Brain microvascular endothelial cell (primary cell): ENCODE results near the gene DIAPH3.

Experiments
- DNase-seq: peaks from one replicate; pipeline ENCODE4 v3.0.0-alpha.2; 2020
- H3K27ac ChIP-seq: fragments of 250-450 bp; sonication (Bioruptor Pico); 2 replicates; pipeline ENCODE4 v1.5.1; 2020; ENCODE audit warnings: mild to moderate bottlenecking, moderate library complexity
- H3K27me3 ChIP-seq: fragments of 250-450 bp; sonication (Bioruptor Pico); replicated peaks from 2 replicates; pipeline ENCODE4 v1.5.1; 2020; ENCODE audit warnings: mild to moderate bottlenecking
- H3K36me3 ChIP-seq: fragments of 250-450 bp; sonication (Bioruptor Pico); replicated peaks from 2 replicates; pipeline ENCODE4 v1.5.1; 2020; ENCODE audit warnings: mild to moderate bottlenecking
- H3K4me3 ChIP-seq: 2 replicates; pipeline ENCODE4 v1.5.1; 2011; ENCODE audit warnings: low read depth, mild to moderate bottlenecking, control low read depth, low read length, moderate library complexity
- in situ Hi-C: cut with HindIII; loops from 2 replicates; pipeline ENCODE4 v1.10.0; 2017; ENCODE audit warnings: low sequenced_read_pairs, low pct_ligation_motif_present
- TF ChIP-seq, protein P1 (sequence below): IDR thresholded peaks from 2 replicates; pipeline ENCODE4 v1.5.1; 2011; ENCODE audit warnings: low read depth, mild to moderate bottlenecking, moderate library complexity, low read length, control low read depth, inconsistent platforms; ENCODE audit errors: missing control alignments

DIAPH3 gene

DNA sequence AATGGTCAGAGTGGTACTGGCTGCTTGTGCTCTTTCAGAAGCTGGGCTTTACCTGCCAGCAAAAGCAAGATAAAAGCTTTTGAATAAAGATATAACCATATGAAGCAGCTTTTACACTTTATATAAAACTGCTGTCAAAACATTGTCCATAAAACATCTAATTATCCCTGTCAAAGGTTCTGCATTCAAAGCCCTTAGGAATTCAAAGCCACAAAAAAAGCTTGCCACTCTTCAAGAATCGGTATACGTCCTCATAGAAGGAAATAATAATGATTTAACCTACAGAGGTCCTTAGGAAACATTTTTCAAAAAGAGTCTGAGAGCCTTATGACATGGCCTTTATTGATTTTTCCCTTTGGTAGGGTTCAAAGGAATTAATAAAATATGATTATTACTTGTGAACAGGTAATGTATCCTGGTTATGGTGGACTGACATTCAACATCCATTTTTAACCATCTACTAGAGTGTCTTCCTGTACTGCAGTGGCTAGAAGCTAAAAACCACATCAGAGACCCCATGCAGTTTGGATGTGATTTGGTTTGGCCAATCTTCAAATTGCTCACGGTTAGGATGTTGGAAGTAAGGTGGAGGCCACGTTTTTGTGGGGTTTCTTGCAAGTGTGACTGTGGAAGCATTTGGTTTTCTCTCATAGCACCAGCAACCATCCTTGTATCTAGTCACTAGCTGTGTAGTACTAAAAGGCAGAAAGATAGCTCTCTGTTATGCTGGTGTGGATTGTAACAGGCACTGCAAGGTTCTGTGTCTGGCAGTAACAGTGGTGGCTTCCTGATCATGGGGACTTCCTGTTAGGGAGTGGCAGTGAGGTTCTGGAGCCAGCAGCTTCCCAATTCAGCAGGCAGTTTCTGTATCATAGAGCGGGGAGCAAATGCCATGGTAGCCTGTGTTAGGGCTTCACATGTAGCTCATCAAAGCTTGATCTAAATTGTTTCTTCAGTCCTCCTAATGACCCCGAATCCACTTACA is 441.5 kb downstream of the DIAPH3 start:
- DNase-seq: no peak
- Histone ChIP-seq H3K27me3 (no peaks in the 10 kb centered on the region), H3K27ac (no peak overlapping the region), H3K36me3 (no peaks in the 10 kb centered on the region), H3K4me3 (no peak overlapping the region)
- in situ Hi-C loops: no loop called here
- TF ChIP-seq, protein P1, sequence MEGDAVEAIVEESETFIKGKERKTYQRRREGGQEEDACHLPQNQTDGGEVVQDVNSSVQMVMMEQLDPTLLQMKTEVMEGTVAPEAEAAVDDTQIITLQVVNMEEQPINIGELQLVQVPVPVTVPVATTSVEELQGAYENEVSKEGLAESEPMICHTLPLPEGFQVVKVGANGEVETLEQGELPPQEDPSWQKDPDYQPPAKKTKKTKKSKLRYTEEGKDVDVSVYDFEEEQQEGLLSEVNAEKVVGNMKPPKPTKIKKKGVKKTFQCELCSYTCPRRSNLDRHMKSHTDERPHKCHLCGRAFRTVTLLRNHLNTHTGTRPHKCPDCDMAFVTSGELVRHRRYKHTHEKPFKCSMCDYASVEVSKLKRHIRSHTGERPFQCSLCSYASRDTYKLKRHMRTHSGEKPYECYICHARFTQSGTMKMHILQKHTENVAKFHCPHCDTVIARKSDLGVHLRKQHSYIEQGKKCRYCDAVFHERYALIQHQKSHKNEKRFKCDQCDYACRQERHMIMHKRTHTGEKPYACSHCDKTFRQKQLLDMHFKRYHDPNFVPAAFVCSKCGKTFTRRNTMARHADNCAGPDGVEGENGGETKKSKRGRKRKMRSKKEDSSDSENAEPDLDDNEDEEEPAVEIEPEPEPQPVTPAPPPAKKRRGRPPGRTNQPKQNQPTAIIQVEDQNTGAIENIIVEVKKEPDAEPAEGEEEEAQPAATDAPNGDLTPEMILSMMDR: no peak

DNA sequence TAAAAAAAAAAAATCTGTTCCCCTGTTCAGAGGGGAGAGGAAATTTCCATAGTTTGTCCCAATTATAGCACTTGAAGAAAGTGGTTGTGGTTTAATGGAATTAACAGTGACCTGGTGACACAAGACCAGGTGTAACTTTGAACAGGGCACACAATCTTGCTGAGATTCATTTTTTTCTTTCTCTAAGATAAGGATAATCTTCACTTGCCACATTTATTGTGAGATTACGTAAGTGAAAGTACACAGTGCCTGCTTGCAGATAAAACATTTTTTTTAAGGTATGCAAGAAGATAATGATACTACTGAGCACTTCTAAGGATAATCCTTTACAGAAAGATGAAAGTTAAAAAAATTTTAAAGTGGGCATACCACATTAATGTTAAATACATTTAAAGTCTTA is 448.1 kb downstream of the DIAPH3 start:
- no peaks in the 10 kb centered on the region for H3K36me3 ChIP-seq
- in situ Hi-C loops: no loop called here
- no peak for DNase-seq
- no peak overlapping the region for H3K4me3 ChIP-seq
- no peak overlapping the region for H3K27ac ChIP-seq
- TF ChIP-seq, protein P1: no peak
- H3K27me3 ChIP-seq: no peaks in the 10 kb centered on the region

DNA sequence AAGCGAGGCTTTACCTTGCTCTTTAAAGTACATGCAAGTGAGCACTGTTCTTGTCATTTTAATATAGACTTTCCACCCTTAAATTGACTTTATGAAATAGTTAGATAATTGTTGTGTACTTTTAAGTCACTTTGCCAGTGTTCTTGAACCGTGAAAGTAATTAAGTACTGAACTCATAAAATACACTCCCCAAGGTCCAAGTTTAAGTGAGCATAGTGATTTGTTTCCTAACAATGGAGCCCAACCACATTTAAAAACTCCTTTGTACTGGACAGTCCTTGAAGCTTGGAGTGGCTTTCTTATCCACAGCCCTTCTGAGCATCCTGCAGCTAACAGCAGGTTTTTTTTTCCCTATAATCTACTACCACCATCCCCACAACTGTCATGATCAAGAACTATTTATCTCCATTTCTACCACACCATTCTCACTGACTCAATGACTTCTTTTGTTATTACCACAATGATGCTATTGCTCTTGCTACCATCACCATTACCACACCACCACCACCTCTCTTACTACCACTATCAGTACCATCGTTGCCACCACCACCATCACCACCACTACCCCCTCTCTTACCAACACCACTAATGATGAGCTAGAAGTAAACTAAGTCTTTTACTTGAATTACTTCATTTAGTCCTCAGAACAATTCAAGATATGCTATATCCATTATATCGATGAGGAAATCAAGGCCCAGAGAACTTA is 452.6 kb downstream of the DIAPH3 start:
- Histone ChIP-seq H3K4me3 (no peak overlapping the region), H3K27ac (no peak overlapping the region), H3K36me3 (no peaks in the 10 kb centered on the region), H3K27me3 (no peaks in the 10 kb centered on the region)
- TF ChIP-seq, protein P1: no peak
- in situ Hi-C loops: no loop called here
- DNase-seq: no peak

DNA sequence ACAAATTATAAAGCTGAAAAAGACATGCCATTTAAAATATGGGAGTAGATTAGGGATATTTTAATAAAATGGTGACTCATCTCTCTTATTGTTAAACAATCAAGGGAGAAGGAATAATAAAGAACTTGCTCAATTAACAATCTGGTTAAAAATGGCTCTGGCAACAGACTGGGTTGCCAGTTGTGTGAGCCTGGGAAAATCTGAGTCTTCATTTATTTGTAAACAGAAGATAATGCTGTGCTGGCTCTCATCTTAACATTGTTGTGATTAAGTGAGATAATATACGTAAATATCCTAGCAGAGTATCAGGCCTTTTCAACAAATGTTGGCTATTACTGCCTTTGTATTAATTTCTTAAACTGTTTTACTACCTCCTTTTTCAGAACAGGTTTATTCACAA is 453.3 kb downstream of the DIAPH3 start:
- H3K36me3 ChIP-seq: no peaks in the 10 kb centered on the region
- TF ChIP-seq, protein P1: no peak

DNA sequence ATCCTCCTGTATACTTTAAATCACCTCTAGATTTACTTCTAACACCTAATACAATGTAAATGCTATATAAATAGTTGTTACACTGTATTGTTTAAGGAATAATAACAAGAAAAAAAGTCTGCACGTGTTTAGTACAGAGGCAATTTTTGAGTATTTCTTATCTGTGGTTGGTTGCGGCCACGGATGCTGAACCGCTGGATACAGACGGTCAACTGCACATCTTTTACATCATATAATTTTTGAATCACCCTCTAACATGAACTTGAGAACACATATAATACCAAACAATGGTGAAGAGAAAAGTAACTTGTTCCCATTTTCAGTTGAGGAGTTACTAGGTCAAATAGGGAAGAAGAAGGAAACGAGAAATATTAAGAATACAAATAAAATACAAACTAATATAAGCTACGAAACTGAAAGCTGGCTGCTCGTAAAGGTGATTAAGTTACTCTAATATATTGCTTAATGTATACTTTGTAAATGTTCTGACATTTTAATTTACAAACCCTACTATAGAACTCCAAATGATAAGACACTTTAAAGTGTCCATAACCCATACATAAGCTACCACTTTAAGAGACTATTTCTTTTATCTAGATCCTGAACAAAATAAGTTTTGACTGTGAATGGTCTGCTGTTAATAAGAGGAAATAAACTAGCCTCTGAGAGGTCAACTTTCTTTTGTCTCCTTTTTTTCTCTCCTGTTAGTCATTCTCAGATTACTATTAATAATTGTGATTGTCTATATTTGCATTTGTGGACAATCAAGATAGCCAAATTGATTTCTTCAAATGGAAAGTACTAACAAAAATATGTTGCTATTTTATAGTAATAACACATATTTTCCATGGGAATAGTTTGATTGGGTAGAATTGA is 457.4 kb downstream of the DIAPH3 start:
- in situ Hi-C loops: no loop called here
- no peak overlapping the region for H3K27ac ChIP-seq
- TF ChIP-seq, protein P1: no peak
- no peaks in the 10 kb centered on the region for H3K36me3 ChIP-seq
- H3K27me3 ChIP-seq: no peaks in the 10 kb centered on the region
- no peak overlapping the region for H3K4me3 ChIP-seq
- DNase-seq: no peak

More for the DNA sequence above, 453.3 kb downstream of the DIAPH3 start:
- Histone ChIP-seq H3K27me3 (no peaks in the 10 kb centered on the region), H3K27ac (no peak overlapping the region), H3K4me3 (no peak overlapping the region)
- in situ Hi-C loops: no loop called here
- no peak for DNase-seq
